DOHH2 (cell line): ENCODE results near the gene ELAVL2.

Experiments
- H3F3A ChIP-seq: fragments of 200-600 bp; sonication (generic), shearing (Covaris generic); 2 replicates; pipeline ENCODE4 v1.6.0; 2016; ENCODE audit warnings: antibody characterized with exemption, mild to moderate bottlenecking; ENCODE audit not compliant: control insufficient read depth, insufficient read depth
- H3K27ac ChIP-seq: fragments of 200-600 bp; sonication (generic); 2 replicates; pipeline ENCODE4 v1.5.1; 2014; ENCODE audit warnings: low read depth, mild to moderate bottlenecking, low read length, moderate library complexity
- H3K27me3 ChIP-seq: fragments of 200-600 bp; sonication (generic); 2 replicates; pipeline ENCODE4 v1.6.1; 2014; ENCODE audit warnings: mild to moderate bottlenecking, low read length, mixed read lengths; ENCODE audit not compliant: control insufficient read depth
- H3K36me3 ChIP-seq: fragments of 200-600 bp; sonication (generic); 2 replicates; pipeline ENCODE4 v1.6.1; 2014; ENCODE audit warnings: mild to moderate bottlenecking, low read length, moderate library complexity, mixed read lengths; ENCODE audit not compliant: control insufficient read depth
- H3K4me1 ChIP-seq: fragments of 200-600 bp; sonication (generic); 2 replicates; pipeline ENCODE4 v1.6.1; 2014; ENCODE audit warnings: mild to moderate bottlenecking, low read length, mixed read lengths; ENCODE audit not compliant: control insufficient read depth
- H3K4me2 ChIP-seq: fragments of 200-600 bp; sonication (generic); 2 replicates; pipeline ENCODE4 v1.6.0; 2014; ENCODE audit warnings: mild to moderate bottlenecking, low read length, moderate library complexity
- H3K4me3 ChIP-seq: fragments of 200-600 bp; sonication (generic); 2 replicates; pipeline ENCODE4 v1.5.1; 2014; ENCODE audit warnings: mild to moderate bottlenecking, low read length, mixed read lengths
- H3K79me2 ChIP-seq: fragments of 200-600 bp; sonication (generic); 2 replicates; pipeline ENCODE4 v1.6.1; 2014; ENCODE audit warnings: mild to moderate bottlenecking, low read length, mixed read lengths; ENCODE audit not compliant: control insufficient read depth
- H3K9me2 ChIP-seq: fragments of 200-600 bp; sonication (generic); replicated peaks from 2 replicates; pipeline ENCODE4 v1.6.1; 2014; ENCODE audit warnings: mild to moderate bottlenecking, low read length, mixed read lengths; ENCODE audit not compliant: control insufficient read depth
- H3K9me3 ChIP-seq: fragments of 200-600 bp; sonication (generic); 2 replicates; pipeline ENCODE4 v1.6.1; 2014; ENCODE audit warnings: antibody characterized with exemption, low read length, mixed read lengths; ENCODE audit not compliant: control insufficient read depth, insufficient read depth
- H4K20me1 ChIP-seq: fragments of 200-600 bp; sonication (generic); 2 replicates; pipeline ENCODE4 v1.6.0; 2014; ENCODE audit warnings: low read depth, mild to moderate bottlenecking, antibody characterized with exemption, low read length, moderate library complexity; ENCODE audit not compliant: control insufficient read depth, insufficient read depth
- EZH2phosphoT487 ChIP-seq: fragments of 200-600 bp; sonication (generic); IDR thresholded peaks from 2 replicates; pipeline ENCODE4 v1.6.1; 2017; ENCODE audit warnings: borderline replicate concordance, mild to moderate bottlenecking, antibody characterized with exemption, low read length, moderate library complexity, mixed read lengths
- TF ChIP-seq, protein P1 (sequence below): fragments of 200-600 bp; sonication (generic); IDR thresholded peaks from one replicate; pipeline ENCODE4 v1.5.1; 2014; ENCODE audit warnings: antibody characterized with exemption, mild to moderate bottlenecking, low read depth, low read length; ENCODE audit not compliant: poor library complexity, severe bottlenecking

The ELAVL2 gene

DNA sequence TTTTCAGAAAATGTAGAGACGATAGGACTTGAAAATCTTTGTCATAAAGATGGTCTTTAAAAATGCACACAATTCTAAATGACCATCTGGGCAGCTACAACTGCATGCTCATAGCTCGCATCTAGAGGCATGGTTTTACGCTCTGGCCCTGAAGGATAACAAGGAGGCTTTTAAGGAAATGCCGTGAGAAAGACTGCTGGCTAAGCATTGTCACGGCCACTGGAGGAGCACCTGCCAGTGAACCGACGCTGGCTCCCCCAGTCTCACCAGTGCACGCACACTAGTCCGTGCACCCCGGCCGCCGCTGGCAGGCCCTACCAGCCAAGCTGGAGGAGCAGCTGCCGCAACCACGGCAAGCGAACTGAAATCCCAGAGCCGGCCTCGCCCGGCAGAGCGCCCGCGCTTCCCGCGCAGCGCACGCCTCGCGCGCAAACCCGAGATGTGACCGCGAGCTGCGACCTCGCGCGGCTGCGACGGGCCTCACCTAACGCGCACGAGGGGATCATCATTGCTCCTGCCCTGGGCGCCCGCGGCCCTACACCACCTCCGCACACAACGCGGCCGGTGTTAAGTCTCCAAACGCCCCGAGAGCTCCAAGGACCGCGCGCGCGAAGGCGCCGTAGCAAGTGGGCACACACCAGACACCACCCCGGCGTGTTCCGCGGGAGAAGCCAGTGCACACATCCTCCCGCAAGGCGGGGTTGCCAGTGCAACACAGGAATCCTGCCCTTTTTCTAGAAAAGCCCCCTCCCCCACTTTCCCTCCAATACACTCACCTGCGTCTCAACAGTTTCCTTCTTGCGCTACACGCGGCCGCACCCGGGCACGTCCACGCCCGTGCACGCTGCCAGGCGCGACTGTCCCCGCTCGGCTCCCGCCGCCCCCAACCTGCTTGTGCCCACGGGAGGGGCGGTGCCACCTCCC lies 5.3 kb downstream of the ELAVL2 start:
- Histone ChIP-seq H3K9me2 (no peaks in the 10 kb centered on the region), H3K4me3 (no peak overlapping the region), H3K27me3 (no peaks in the 10 kb centered on the region), H3K27ac (no peak overlapping the region), H3K79me2 (no peaks in the 10 kb centered on the region), H3K4me2 (no peak overlapping the region), H3K4me1 (no peaks in the 10 kb centered on the region), H4K20me1 (no peaks in the 10 kb centered on the region), H3K36me3 (no peaks in the 10 kb centered on the region), H3F3A (no peaks in the 10 kb centered on the region), H3K9me3 (peaks cover 15% of the 10 kb centered on the region; the same call in 1 of the 2 replicates)
- TF ChIP-seq EZH2phosphoT487: no peak
- TF ChIP-seq, protein P1, sequence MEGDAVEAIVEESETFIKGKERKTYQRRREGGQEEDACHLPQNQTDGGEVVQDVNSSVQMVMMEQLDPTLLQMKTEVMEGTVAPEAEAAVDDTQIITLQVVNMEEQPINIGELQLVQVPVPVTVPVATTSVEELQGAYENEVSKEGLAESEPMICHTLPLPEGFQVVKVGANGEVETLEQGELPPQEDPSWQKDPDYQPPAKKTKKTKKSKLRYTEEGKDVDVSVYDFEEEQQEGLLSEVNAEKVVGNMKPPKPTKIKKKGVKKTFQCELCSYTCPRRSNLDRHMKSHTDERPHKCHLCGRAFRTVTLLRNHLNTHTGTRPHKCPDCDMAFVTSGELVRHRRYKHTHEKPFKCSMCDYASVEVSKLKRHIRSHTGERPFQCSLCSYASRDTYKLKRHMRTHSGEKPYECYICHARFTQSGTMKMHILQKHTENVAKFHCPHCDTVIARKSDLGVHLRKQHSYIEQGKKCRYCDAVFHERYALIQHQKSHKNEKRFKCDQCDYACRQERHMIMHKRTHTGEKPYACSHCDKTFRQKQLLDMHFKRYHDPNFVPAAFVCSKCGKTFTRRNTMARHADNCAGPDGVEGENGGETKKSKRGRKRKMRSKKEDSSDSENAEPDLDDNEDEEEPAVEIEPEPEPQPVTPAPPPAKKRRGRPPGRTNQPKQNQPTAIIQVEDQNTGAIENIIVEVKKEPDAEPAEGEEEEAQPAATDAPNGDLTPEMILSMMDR: no peak

DNA sequence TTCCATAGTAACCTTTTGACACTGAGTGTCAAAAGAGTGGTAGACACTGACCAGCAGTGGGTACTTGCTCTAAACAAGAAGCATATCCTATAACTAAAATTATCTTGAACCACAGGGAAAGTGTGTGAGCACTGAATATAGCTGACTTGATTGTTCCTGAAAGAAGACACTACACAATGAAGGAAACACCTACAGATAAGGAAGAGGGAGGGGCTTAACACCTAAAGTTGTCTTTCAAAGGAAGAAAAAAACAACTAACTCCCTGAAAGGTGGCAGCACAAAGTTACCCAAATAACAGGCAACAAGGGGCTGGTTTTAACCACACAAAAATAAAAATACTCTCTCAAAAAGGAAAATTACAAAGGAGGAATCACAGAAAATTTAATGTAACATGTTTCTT lies 6.6 kb downstream of the ELAVL2 start:
- Histone ChIP-seq H3K9me2 (no peaks in the 10 kb centered on the region), H3K4me2 (no peak overlapping the region)

DNA sequence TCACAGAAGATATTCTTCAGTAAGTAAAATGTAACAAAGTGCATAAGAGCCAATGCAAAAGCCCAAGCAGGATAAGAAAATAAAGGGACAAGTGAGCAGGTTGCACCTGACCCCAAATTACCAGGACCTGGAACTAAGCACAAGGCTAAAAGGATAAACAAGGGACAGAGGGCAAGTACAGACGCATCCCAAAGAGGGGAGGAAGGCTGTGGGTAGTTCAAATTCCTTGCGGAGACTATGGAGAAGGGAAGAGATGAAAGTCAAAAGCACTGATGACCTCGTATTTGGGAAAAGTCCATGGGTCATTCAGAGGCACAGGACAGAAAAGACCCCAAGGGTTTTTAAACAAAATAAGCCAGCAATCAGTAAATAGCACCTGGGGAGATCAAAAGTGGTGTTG lies 11.8 kb downstream of the ELAVL2 start:
- Histone ChIP-seq H3K9me3 (no peaks in the 10 kb centered on the region), H3K4me1 (no peaks in the 10 kb centered on the region), H3K27ac (no peak overlapping the region), H3K4me3 (no peak overlapping the region), H3F3A (no peaks in the 10 kb centered on the region), H3K9me2 (no peaks in the 10 kb centered on the region), H3K27me3 (no peaks in the 10 kb centered on the region), H3K79me2 (no peaks in the 10 kb centered on the region), H4K20me1 (no peaks in the 10 kb centered on the region), H3K36me3 (no peaks in the 10 kb centered on the region), H3K4me2 (no peak overlapping the region)
- TF ChIP-seq EZH2phosphoT487: no peak
- TF ChIP-seq, protein P1: no peak

More for the DNA sequence above, 6.6 kb downstream of the ELAVL2 start:
- no peak overlapping the region for H3K27ac ChIP-seq
- H3K4me3 ChIP-seq: no peak overlapping the region
- H3K4me1 ChIP-seq: no peaks in the 10 kb centered on the region
- H3K36me3 ChIP-seq: no peaks in the 10 kb centered on the region
- H3F3A ChIP-seq: no peaks in the 10 kb centered on the region
- TF ChIP-seq, protein P1: no peak
- TF ChIP-seq EZH2phosphoT487: no peak
- no peaks in the 10 kb centered on the region for H4K20me1 ChIP-seq
- no peaks in the 10 kb centered on the region for H3K27me3 ChIP-seq
- no peaks in the 10 kb centered on the region for H3K79me2 ChIP-seq
- H3K9me3 ChIP-seq: peaks cover 9% of the 10 kb centered on the region; the same call in 1 of the 2 replicates
